Gastrocnemius medialis (tissue), 4 donors: ENCODE data around the gene PYGL. TPM values are rescaled to one million over a fixed set of nuclear protein-coding genes. Genes with fewer than 3 reads are reported as not detected.

ENCODE experiments used
- ATAC-seq, 2 donors: fragments of 150-250 bp; one replicate each; pipeline ENCODE4 v1.9.1; 2016
- DNase-seq, 2 donors: peaks; one replicate each; pipeline ENCODE4 v3.0.0-alpha.2; 2019
- H3K27ac ChIP-seq, 4 donors: fragments of 200-600 bp; sonication (generic); 1 replicate in 1 of 4; 2 replicates in 3 of 4; pipeline ENCODE4 v1.5.1; 2016 to 2018; ENCODE audit warnings: mild to moderate bottlenecking in 2 of 4, moderate library complexity in 1 of 4
- H3K27me3 ChIP-seq, 3 donors: fragments of 200-600 bp; sonication (generic) in 2 of 3; 1 replicate in 1 of 3; 2 replicates in 2 of 3; pipeline versions ENCODE4 v1.5.1 to v1.6.0; 2016 to 2019; ENCODE audit warnings: mild to moderate bottlenecking in 1 of 3, moderate library complexity in 1 of 3
- H3K36me3 ChIP-seq, 2 donors: fragments of 200-600 bp; sonication (generic) in 1 of 2; one replicate each; pipeline ENCODE4 v1.5.1; 2017 to 2018
- H3K4me1 ChIP-seq, 2 donors: fragments of 200-600 bp; sonication (generic) in 1 of 2; one replicate each; pipeline ENCODE4 v1.5.1; 2016 to 2017; ENCODE audit warnings: mild to moderate bottlenecking in 2 of 2
- H3K4me3 ChIP-seq, 4 donors: fragments of 200-600 bp; sonication (generic) in 3 of 4; 1 replicate in 1 of 4; 2 replicates in 3 of 4; pipeline ENCODE4 v1.5.1; 2016 to 2019; ENCODE audit warnings: mild to moderate bottlenecking in 2 of 4
- H3K9me3 ChIP-seq, 3 donors: fragments of 200-600 bp; sonication (generic) in 2 of 3; 1 replicate in 1 of 3; 2 replicates in 2 of 3; pipeline ENCODE4 v1.5.1; 2016 to 2019
- CTCF ChIP-seq, 5 experiments: fragments of 450-650 bp in 3 of 5; fragments of 200-600 bp in 2 of 5; sonication (generic) in 2 of 5; IDR thresholded peaks in 4 of 5; conservative IDR thresholded peaks in 1 of 5; 1 replicate in 4 of 5; 2 replicates in 1 of 5; pipeline ENCODE4 v1.5.1; 2016 to 2019; ENCODE audit warnings: antibody characterized with exemption in 5 of 5, mild to moderate bottlenecking in 3 of 5, moderate library complexity in 3 of 5
- POLR2A ChIP-seq, 2 donors: fragments of 450-650 bp; IDR thresholded peaks; one replicate each; pipeline ENCODE4 v1.6.1; 2017; ENCODE audit warnings: antibody characterized with exemption in 2 of 2, mild to moderate bottlenecking in 2 of 2, moderate library complexity in 2 of 2
- in situ Hi-C, 4 donors: fragments of 200-750 bp; cut with MboI; loops; one replicate each; pipeline versions ENCODE4 v1.15.0 to v1.8.0; 2017; ENCODE audit warnings: low sequenced_read_pairs in 4 of 4
- intact Hi-C: fragments of 100-400 bp; cut with DNase I; formaldehyde crosslinking; loops from one replicate; pipeline ENCODE4 v1.15.1; 2023; ENCODE audit warnings: low total_unique reads
- total RNA-seq, 4 donors: library from RNA; depleted of rRNA; stranded (reverse); fragments of >200 nt; gene quantifications; one replicate each; pipeline versions ENCODE4 v1.1.0 to v1.2.3, GENCODE V29; 2016

Gene PYGL
- total RNA-seq, 4 donors from 2014 or later, result 4.8 to 8.6 (median 6.4) TPM

- H3K9me3 ChIP-seq, result no peaks in the 10 kb centered on the region
- H3K4me3 ChIP-seq, result no peak overlapping the region
- no peak for DNase-seq
- H3K27me3 ChIP-seq, result no peaks in the 10 kb centered on the region
- ATAC-seq, result no peak
- H3K36me3 ChIP-seq, result no peaks in the 10 kb centered on the region
- intact Hi-C loops (no loop called here), in situ Hi-C loops (no loop called here)
- peak overlapping the region in 2 of 4 donors; percentile 78 to 87 for H3K27ac ChIP-seq
- TF ChIP-seq CTCF (IDR thresholded peaks at IDR 0.05 in 4 of 5, conservative IDR thresholded peaks at IDR 0.05 in 1 of 5), result no peak
- no peak for TF ChIP-seq POLR2A (IDR thresholded peaks at IDR 0.05)
- peaks cover 12 to 36% of the 10 kb centered on the region in 2 donors for H3K4me1 ChIP-seq
Observed at GRCh38 chr14:50979941-50980850, 35.9 kb upstream of the PYGL start.

- DNase-seq (no peak), ATAC-seq (peak; percentile 68 to 79)
- peaks cover 18 to 43% of the 10 kb centered on the region in 2 donors for H3K4me1 ChIP-seq
- H3K9me3 ChIP-seq, result no peaks in the 10 kb centered on the region
- H3K36me3 ChIP-seq, result no peaks in the 10 kb centered on the region
- intact Hi-C loops (no loop called here), in situ Hi-C loops (no loop called here)
- no peaks in the 10 kb centered on the region for H3K27me3 ChIP-seq
- TF ChIP-seq POLR2A (IDR thresholded peaks at IDR 0.05), result no peak
- H3K27ac ChIP-seq, result peak overlapping the region; percentile 69 to 87 (median 76)
- no peak overlapping the region for H3K4me3 ChIP-seq
Observed at GRCh38 chr14:50978888-50979287, 34.6 kb upstream of the PYGL start.

- Histone ChIP-seq H3K36me3 (no peaks in the 10 kb centered on the region), H3K27ac (peak overlapping the region; percentile 69 to 87 (median 76)), H3K4me1 (peaks cover 22 to 47% of the 10 kb centered on the region in 2 donors), H3K4me3 (no peak overlapping the region), H3K27me3 (no peaks in the 10 kb centered on the region), H3K9me3 (no peaks in the 10 kb centered on the region)
- in situ Hi-C loops, result no loop called here
- TF ChIP-seq CTCF (IDR thresholded peaks at IDR 0.05 in 4 of 5, conservative IDR thresholded peaks at IDR 0.05 in 1 of 5), result no peak
- ATAC-seq, result peak in 1 of 2 donors; percentile 26
- intact Hi-C loops, result no loop called here
- DNase-seq, result no peak
Observed at GRCh38 chr14:50978529-50978871, 34.2 kb upstream of the PYGL start.

- no peaks in the 10 kb centered on the region for H3K36me3 ChIP-seq
- peaks cover 26 to 48% of the 10 kb centered on the region in 2 donors for H3K4me1 ChIP-seq
- DNase-seq (no peak), ATAC-seq (no peak)
- no peaks in the 10 kb centered on the region for H3K9me3 ChIP-seq
- no peak overlapping the region for H3K4me3 ChIP-seq
- H3K27ac ChIP-seq, result peak overlapping the region; percentile 69 to 87 (median 76)
- in situ Hi-C loops (no loop called here), intact Hi-C loops (no loop called here)
- no peaks in the 10 kb centered on the region for H3K27me3 ChIP-seq
- TF ChIP-seq CTCF (IDR thresholded peaks at IDR 0.05 in 4 of 5, conservative IDR thresholded peaks at IDR 0.05 in 1 of 5) (no peak), POLR2A (IDR thresholded peaks at IDR 0.05) (no peak)
Observed at GRCh38 chr14:50977863-50978528, 33.7 kb upstream of the PYGL start.

GRCh38 chr14:50974118-50974517 is 29.8 kb upstream of the PYGL start:
- Histone ChIP-seq H3K4me3 (no peak overlapping the region), H3K36me3 (no peaks in the 10 kb centered on the region), H3K4me1 (peaks cover 25 to 35% of the 10 kb centered on the region in 2 donors), H3K27ac (peak overlapping the region; percentile 53 to 87 (median 64)), H3K27me3 (no peaks in the 10 kb centered on the region), H3K9me3 (no peaks in the 10 kb centered on the region)
- in situ Hi-C loops, result loop anchor here in 3 of 4 donors (25.0 kb wide), 3 partner anchors 238 to 813 kb away; partner anchors contain the start of gene TMX1 (in 1 of the 3)
- ATAC-seq (peak; percentile 81 to 87), DNase-seq (peak; percentile 66 to 92)
- TF ChIP-seq POLR2A (IDR thresholded peaks at IDR 0.05) (no peak), CTCF (IDR thresholded peaks at IDR 0.05 in 4 of 5, conservative IDR thresholded peaks at IDR 0.05 in 1 of 5) (no peak)
- intact Hi-C loops, result loop anchor here (2.0 kb wide), 1 partner anchor 31 kb away; no protein-coding TSS in a partner anchor
